H1 (cell line): ENCODE data around the gene PXN. TPM values are rescaled to one million over a fixed set of nuclear protein-coding genes. Genes with fewer than 3 reads are reported as not detected.
"Not testable (repeated sequence)": the region's sequence is repeated elsewhere in the genome, so short reads cannot be mapped to it uniquely, and the experiment has no call there.

Experiments used
- CTCF ChIA-PET: fragments of 300-600 bp; sonication (Branson Sonifier 250); formaldehyde crosslinking; loops from one replicate; lab custom pipeline; 2021; ENCODE audit not compliant: partially characterized antibody; lab: Charles Lee
- POLR2A ChIA-PET: fragments of 300-600 bp; sonication (Branson Sonifier 250); formaldehyde crosslinking; loops from one replicate; lab custom pipeline; 2021; ENCODE audit warnings: inconsistent platforms; ENCODE audit not compliant: partially characterized antibody; lab: Charles Lee
- DNase-seq, 2 experiments: peaks; one replicate each; pipeline versions ENCODE4 v3.0.0 to v3.0.0-alpha.2; 2010 to 2022; ENCODE audit warnings: low spot score in 2 of 2, low read depth in 1 of 2, mixed read lengths in 1 of 2
- FAIRE-seq: peaks from 2 replicates; lab custom pipeline; 2011; peaks lifted over from hg19 to GRCh38; lab: Jason Lieb, UNC
- H2AFZ ChIP-seq: 2 replicates; pipeline ENCODE4 v1.8.1; 2012; ENCODE audit warnings: low read length, inconsistent platforms
- H2AK5ac ChIP-seq: 2 replicates; pipeline ENCODE4 v1.6.1; 2013; ENCODE audit warnings: low read depth, low read length
- H2BK120ac ChIP-seq: replicated peaks from 2 replicates; pipeline ENCODE3; 2013; ENCODE audit warnings: low read depth, low read length, inconsistent platforms
- H2BK12ac ChIP-seq: 2 replicates; pipeline ENCODE4 v1.6.1; 2013; ENCODE audit warnings: low read depth, low read length
- H2BK15ac ChIP-seq: 2 replicates; pipeline ENCODE4 v1.6.1; 2013; ENCODE audit warnings: low read length
- H2BK20ac ChIP-seq: 2 replicates; pipeline ENCODE4 v1.6.1; 2013; ENCODE audit warnings: low read length
- H2BK5ac ChIP-seq: 2 replicates; pipeline ENCODE4 v1.6.1; 2013; ENCODE audit warnings: low read depth, low read length
- H3K14ac ChIP-seq: 2 replicates; pipeline ENCODE4 v1.6.1; 2013; ENCODE audit warnings: inconsistent platforms; ENCODE audit not compliant: insufficient read length
- H3K18ac ChIP-seq: 2 replicates; pipeline ENCODE4 v1.6.1; 2013; ENCODE audit warnings: low read length; ENCODE audit errors: extremely low read depth
- H3K23ac ChIP-seq: 2 replicates; pipeline ENCODE4 v1.6.1; 2013; ENCODE audit warnings: inconsistent platforms; ENCODE audit not compliant: insufficient read length
- H3K23me2 ChIP-seq: 2 replicates; pipeline ENCODE4 v1.6.1; 2013; ENCODE audit warnings: low read depth, low read length
- H3K27ac ChIP-seq: 2 replicates; pipeline ENCODE4 v1.6.1; 2011; ENCODE audit warnings: low read depth, low read length, inconsistent platforms
- H3K27me3 ChIP-seq, 4 experiments: replicated peaks in 1 of 4; 1 replicate in 1 of 4; 2 replicates in 3 of 4; pipeline versions ENCODE4 v1.6.1 to v1.8.1; 2011 to 2013; ENCODE audit warnings: low read length in 3 of 4, mild to moderate bottlenecking in 3 of 4, inconsistent platforms in 2 of 4, mixed read lengths in 2 of 4, moderate library complexity in 1 of 4; ENCODE audit not compliant: control insufficient read depth in 3 of 4, insufficient read depth in 3 of 4; ENCODE audit errors: extremely low read depth in 1 of 4
- H3K36me3 ChIP-seq, 4 experiments: 2 replicates each; pipeline versions ENCODE4 v1.6.1 to v1.8.1; 2011 to 2013; ENCODE audit warnings: mild to moderate bottlenecking in 4 of 4, low read length in 3 of 4, moderate library complexity in 2 of 4, control low read depth in 1 of 4, inconsistent platforms in 1 of 4; ENCODE audit not compliant: insufficient read depth in 4 of 4, control insufficient read depth in 2 of 4
- H3K4ac ChIP-seq: replicated peaks from 2 replicates; pipeline ENCODE3; 2013; ENCODE audit warnings: low read length, low read depth, mixed read lengths, inconsistent platforms; ENCODE audit not compliant: insufficient read length
- H3K4me1 ChIP-seq, 4 experiments: replicated peaks in 1 of 4; 1 replicate in 1 of 4; 2 replicates in 3 of 4; pipeline versions ENCODE4 v1.6.1 to v1.8.1; 2011 to 2013; ENCODE audit warnings: low read length in 3 of 4, inconsistent platforms in 2 of 4, mixed read lengths in 1 of 4; ENCODE audit not compliant: insufficient read depth in 4 of 4, control insufficient read depth in 3 of 4
- H3K4me2 ChIP-seq, 2 experiments: 2 replicates each; pipeline versions ENCODE4 v1.6.1 to v1.8.1; 2011 to 2013; ENCODE audit warnings: low read depth in 2 of 2, low read length in 2 of 2, control low read depth in 1 of 2, inconsistent platforms in 1 of 2, mild to moderate bottlenecking in 1 of 2; ENCODE audit not compliant: insufficient read depth in 1 of 2
- H3K4me3 ChIP-seq, 4 experiments: fragments of 200-600, 300-600 bp in 1 of 4; sonication (generic), shearing (Covaris generic), sonication (Bioruptor Twin) in 1 of 4; 2 replicates each; pipeline versions ENCODE4 v1.5.1 to v1.8.1; 2011 to 2016; ENCODE audit warnings: low read length in 4 of 4, low read depth in 3 of 4, control low read depth in 2 of 4, inconsistent platforms in 2 of 4, mild to moderate bottlenecking in 2 of 4, mixed read lengths in 1 of 4, moderate library complexity in 1 of 4; ENCODE audit not compliant: insufficient read depth in 2 of 4; ENCODE audit errors: extremely low read depth in 1 of 4
- H3K56ac ChIP-seq: replicated peaks from 2 replicates; pipeline ENCODE3; 2013; ENCODE audit warnings: low read depth, mild to moderate bottlenecking, mixed read lengths, low read length, inconsistent platforms; ENCODE audit not compliant: insufficient read length
- H3K79me1 ChIP-seq: 2 replicates; pipeline ENCODE4 v1.6.1; 2013; ENCODE audit warnings: low read depth, low read length, control low read depth
- H3K79me2 ChIP-seq, 2 experiments: 2 replicates each; pipeline versions ENCODE4 v1.6.1 to v1.8.1; 2012 to 2013; ENCODE audit warnings: low read length in 2 of 2, mild to moderate bottlenecking in 2 of 2, inconsistent platforms in 1 of 2; ENCODE audit not compliant: insufficient read depth in 2 of 2, control insufficient read depth in 1 of 2
- H3K9ac ChIP-seq, 4 experiments: replicated peaks in 1 of 4; 1 replicate in 1 of 4; 2 replicates in 3 of 4; pipeline versions ENCODE4 v1.6.1 to v1.8.1; 2011 to 2013; ENCODE audit warnings: low read depth in 3 of 4, low read length in 3 of 4, control low read depth in 2 of 4, mild to moderate bottlenecking in 2 of 4, moderate library complexity in 2 of 4, inconsistent platforms in 1 of 4; ENCODE audit errors: extremely low read depth in 1 of 4
- H3K9me3 ChIP-seq, 2 experiments: 2 replicates each; pipeline versions ENCODE4 v1.6.1 to v1.8.1; 2012 to 2013; ENCODE audit warnings: mild to moderate bottlenecking in 2 of 2, moderate library complexity in 2 of 2, control low read depth in 1 of 2, inconsistent platforms in 1 of 2, low read depth in 1 of 2, low read length in 1 of 2, mixed read lengths in 1 of 2; ENCODE audit not compliant: insufficient read depth in 2 of 2
- H4K20me1 ChIP-seq, 2 experiments: replicated peaks in 1 of 2; 2 replicates each; pipeline versions ENCODE3 to v1.8.1; 2011 to 2013; ENCODE audit warnings: inconsistent platforms in 2 of 2, low read length in 2 of 2, mild to moderate bottlenecking in 1 of 2; ENCODE audit not compliant: insufficient read depth in 2 of 2, control insufficient read depth in 1 of 2
- H4K5ac ChIP-seq: 2 replicates; pipeline ENCODE4 v1.6.1; 2013; ENCODE audit warnings: low read length, low read depth, mixed read lengths, inconsistent platforms; ENCODE audit not compliant: insufficient read length
- H4K8ac ChIP-seq: 2 replicates; pipeline ENCODE4 v1.8.0; 2013; ENCODE audit warnings: mild to moderate bottlenecking, moderate library complexity, low read length, inconsistent platforms; ENCODE audit not compliant: insufficient read depth; ENCODE audit errors: extremely low read depth
- H4K91ac ChIP-seq: replicated peaks from 2 replicates; pipeline ENCODE3; 2013; ENCODE audit warnings: low read length, mixed read lengths, inconsistent platforms; ENCODE audit not compliant: insufficient read length
- POLR2A ChIP-seq, 2 experiments: IDR thresholded peaks; 1 replicate in 1 of 2; 2 replicates in 1 of 2; pipeline ENCODE4 v1.6.1; 2011; ENCODE audit warnings: low read depth in 2 of 2, low read length in 2 of 2, mild to moderate bottlenecking in 2 of 2; ENCODE audit errors: control extremely low read depth in 1 of 2
- POLR2AphosphoS5 ChIP-seq: IDR thresholded peaks from 2 replicates; pipeline ENCODE4 v1.6.1; 2011; ENCODE audit warnings: low read depth, low read length
- WGBS, 2 experiments: shearing (Covaris generic) in 1 of 2; methylation state at CpG; one replicate each; pipeline versions ENCODE4 v1.1.6 to v1.1.7; 2013 to 2015; ENCODE audit warnings: low lambda C conversion rate in 2 of 2, mixed read lengths in 2 of 2, inconsistent platforms in 1 of 2, low coverage in 1 of 2, missing lambda C conversion rate in 1 of 2; ENCODE audit not compliant: insufficient replicate concordance in 2 of 2, insufficient coverage in 1 of 2, insufficient read length in 1 of 2; ENCODE audit errors: extremely low coverage in 1 of 2, missing lambda C conversion rate in 1 of 2; 5-methylcytosine and 5-hydroxymethylcytosine counted together
- polyA plus RNA-seq, 7 experiments: library from polyadenylated mRNA; depleted of rRNA in 3 of 7; stranded (reverse) in 5 of 7; unstranded in 2 of 7; fragments of >200 nt in 5 of 7; fragments of 200-250 nt in 2 of 7; gene quantifications; 1 replicate in 5 of 7; 2 replicates in 1 of 7; 4 replicates in 1 of 7; pipeline versions ENCODE4 v1.2.1 to v1.2.3, GENCODE V29; 2011 to 2013; ENCODE audit warnings: missing spikeins in 2 of 7, mixed read lengths in 2 of 7
- total RNA-seq: library from RNA; stranded (reverse); fragmentation: NEBNext Ultra II Directional; extraction: Animal tissue kit (Norgen Biotek cat#: 25700); gene quantifications from 2 replicates; pipeline ENCODE4 v1.2.1, GENCODE V29; 2021

Gene PXN
- total and polyA plus RNA-seq, 2 of the 8 experiments (the other 6 are each of a cell fraction or from before 2014, with no cell fraction given), result 51.0 to 105 TPM

DNA sequence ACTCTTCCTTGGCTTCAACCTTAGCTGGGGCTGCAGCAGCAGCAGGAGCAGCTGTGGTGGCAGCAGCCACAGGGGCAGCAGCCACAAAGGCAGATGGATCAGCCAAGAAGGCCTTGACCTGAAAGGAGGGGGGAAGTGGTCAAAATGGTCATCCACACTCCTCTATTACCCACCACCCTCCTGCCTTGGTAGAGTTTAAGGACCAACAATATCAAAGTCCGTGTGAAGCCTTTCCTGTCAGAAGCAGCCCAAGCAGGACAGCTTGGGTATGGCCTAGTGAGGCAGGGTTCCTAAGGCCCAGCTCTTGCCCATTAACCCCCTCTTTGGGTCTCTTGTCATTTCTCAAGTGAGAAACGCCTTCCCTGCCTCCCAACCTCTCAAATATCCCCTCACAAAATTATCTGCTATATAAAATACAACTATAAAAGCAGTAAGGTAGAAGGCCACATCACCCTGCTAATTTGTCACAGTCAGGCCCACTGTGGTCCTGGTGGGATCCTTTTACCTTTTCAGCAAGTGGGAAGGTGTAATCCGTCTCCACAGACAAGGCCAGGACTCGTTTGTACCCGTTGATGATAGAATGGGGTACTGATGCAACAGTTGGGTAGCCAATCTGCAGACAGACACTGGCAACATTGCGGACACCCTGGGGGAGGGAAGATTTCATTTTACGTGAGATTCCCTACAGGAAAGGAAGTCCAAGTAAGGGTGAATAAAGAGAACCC is 68.6 kb downstream of the PXN start:
- not testable (repeated sequence) for H3K79me1 ChIP-seq, H3K4me2 ChIP-seq, H3K14ac ChIP-seq, H3K23ac ChIP-seq, H3K27ac ChIP-seq, H3K4me3 ChIP-seq, H3K18ac ChIP-seq, FAIRE-seq, H2BK5ac ChIP-seq, H2BK15ac ChIP-seq, H3K27me3 ChIP-seq, H4K8ac ChIP-seq, H2BK20ac ChIP-seq, H3K56ac ChIP-seq, H2BK120ac ChIP-seq, H3K4me1 ChIP-seq, H3K4ac ChIP-seq, H4K5ac ChIP-seq, H3K9me3 ChIP-seq, H2AK5ac ChIP-seq, H2BK12ac ChIP-seq, H2AFZ ChIP-seq, DNase-seq, H4K91ac ChIP-seq
- H3K79me2 ChIP-seq, result peaks cover 24 to 60% of the 10 kb centered on the region in 2 experiments
- H3K9ac ChIP-seq, result 0 out of 7 replicates have a peak overlapping the region, but pooled peaks of 1 of the 4 experiments have one; percentile 12
- peaks cover 23 to 49% (median 39%) of the 10 kb centered on the region in 4 experiments for H3K36me3 ChIP-seq
- WGBS, 2 experiments, result 94% methylated on average over 7 of the region's 7 CpGs; no CpG with 5 or more reads in 1 of the 2 experiments
- peaks cover 24% of the 10 kb centered on the region for H3K23me2 ChIP-seq
- POLR2A ChIA-PET, result interaction anchor here (0.8 to 88.3 kb wide), 23 partner anchors 9 to 170 kb away, joined by 3 to 4270 read pairs (median 6); partner anchors contain the start of genes PXN, RAB35, RNU4-1 and RNU4-2
- peaks cover 10 to 18% of the 10 kb centered on the region in 2 experiments for H4K20me1 ChIP-seq
- TF ChIP-seq POLR2AphosphoS5, result peak; percentile 43
- TF ChIP-seq POLR2A (IDR thresholded peaks at IDR 0.05; ENCODE audit: control extremely low read depth in 1 of 2, low read depth in 2 of 2, low read length in 2 of 2), result peak in 1 of 2 experiments; percentile 42; a peak in 1 of 3 replicates
- CTCF ChIA-PET, result interaction anchor here (1.0 to 1.3 kb wide), 4 partner anchors 7 to 71 kb away, joined by 3 to 4 read pairs (median 4); no protein-coding TSS in a partner anchor
